ENCODE results near the gene FAM20A.

FAM20A gene

GRCh38 chr17:68603027-68603426 is 1.9 kb upstream of the FAM20A start:
- H3K79me2 ChIP-seq (ENCODE audit: insufficient read depth, low read depth), result no peaks in the 10 kb centered on the region

GRCh38 chr17:68602289-68602688 is 1.1 kb upstream of the FAM20A start:
- H3K27ac ChIP-seq, result no peak overlapping the region
- H3K27me3 ChIP-seq (ENCODE audit: insufficient read depth, low read depth), result no peaks in the 10 kb centered on the region
- no peaks in the 10 kb centered on the region for H3K79me2 ChIP-seq (ENCODE audit: insufficient read depth, low read depth)
- no peak overlapping the region for H3K9ac ChIP-seq
- no peak overlapping the region for H3K4me2 ChIP-seq
- H3K36me3 ChIP-seq (ENCODE audit: insufficient read depth), result no peaks in the 10 kb centered on the region
- no peak overlapping the region for H3K4me3 ChIP-seq (IDR thresholded peaks at IDR 0.05; ENCODE audit: insufficient read depth, low read depth, low read length)
- TF ChIP-seq CTCF (conservative IDR thresholded peaks at IDR 0.05; ENCODE audit: low read depth, low read length), result no peak
- H3K4me1 ChIP-seq (ENCODE audit: low read depth, poor library complexity, severe bottlenecking), result no peaks in the 10 kb centered on the region
- no peak overlapping the region for H2AFZ ChIP-seq (ENCODE audit: low read depth)
- no peaks in the 10 kb centered on the region for H4K20me1 ChIP-seq (ENCODE audit: insufficient read depth)

More at GRCh38 chr17:68603027-68603426, 1.9 kb upstream of the FAM20A start:
- H2AFZ ChIP-seq (ENCODE audit: low read depth), result no peak overlapping the region
- no peak overlapping the region for H3K4me2 ChIP-seq
- TF ChIP-seq CTCF (conservative IDR thresholded peaks at IDR 0.05; ENCODE audit: low read depth, low read length), result no peak
- H3K9ac ChIP-seq, result no peak overlapping the region
- H3K4me1 ChIP-seq (ENCODE audit: low read depth, poor library complexity, severe bottlenecking), result no peaks in the 10 kb centered on the region
- no peak overlapping the region for H3K27ac ChIP-seq
- no peaks in the 10 kb centered on the region for H3K27me3 ChIP-seq (ENCODE audit: insufficient read depth, low read depth)
- H3K36me3 ChIP-seq (ENCODE audit: insufficient read depth), result no peaks in the 10 kb centered on the region
- H3K4me3 ChIP-seq (IDR thresholded peaks at IDR 0.05; ENCODE audit: insufficient read depth, low read depth, low read length), result no peak overlapping the region
- no peaks in the 10 kb centered on the region for H4K20me1 ChIP-seq (ENCODE audit: insufficient read depth)

- TF ChIP-seq CTCF (conservative IDR thresholded peaks at IDR 0.05; ENCODE audit: low read depth, low read length), result no peak
- Histone ChIP-seq H3K27me3 (ENCODE audit: insufficient read depth, low read depth) (no peaks in the 10 kb centered on the region), H3K4me3 (IDR thresholded peaks at IDR 0.05; ENCODE audit: insufficient read depth, low read depth, low read length) (no peak overlapping the region), H3K79me2 (ENCODE audit: insufficient read depth, low read depth) (no peaks in the 10 kb centered on the region), H2AFZ (ENCODE audit: low read depth) (no peak overlapping the region), H3K36me3 (ENCODE audit: insufficient read depth) (no peaks in the 10 kb centered on the region), H4K20me1 (ENCODE audit: insufficient read depth) (no peaks in the 10 kb centered on the region), H3K27ac (no peak overlapping the region), H3K4me1 (ENCODE audit: low read depth, poor library complexity, severe bottlenecking) (no peaks in the 10 kb centered on the region), H3K4me2 (no peak overlapping the region), H3K9ac (no peak overlapping the region)
Observed at GRCh38 chr17:68601565-68602288, 560 bp upstream of the FAM20A start.

- no peaks in the 10 kb centered on the region for H3K36me3 ChIP-seq (ENCODE audit: insufficient read depth)
- H3K4me2 ChIP-seq, result no peak overlapping the region
- H3K27ac ChIP-seq, result no peak overlapping the region
- no peaks in the 10 kb centered on the region for H4K20me1 ChIP-seq (ENCODE audit: insufficient read depth)
- H3K4me3 ChIP-seq (IDR thresholded peaks at IDR 0.05; ENCODE audit: insufficient read depth, low read depth, low read length), result no peak overlapping the region
- no peak overlapping the region for H3K9ac ChIP-seq
- no peak overlapping the region for H2AFZ ChIP-seq (ENCODE audit: low read depth)
- no peak for TF ChIP-seq CTCF (conservative IDR thresholded peaks at IDR 0.05; ENCODE audit: low read depth, low read length)
- H3K27me3 ChIP-seq (ENCODE audit: insufficient read depth, low read depth), result no peaks in the 10 kb centered on the region
- H3K79me2 ChIP-seq (ENCODE audit: insufficient read depth, low read depth), result no peaks in the 10 kb centered on the region
- no peaks in the 10 kb centered on the region for H3K4me1 ChIP-seq (ENCODE audit: low read depth, poor library complexity, severe bottlenecking)
Observed at GRCh38 chr17:68600067-68600930, 868 bp downstream of the FAM20A start.
